ENCODE data around the gene NDUFB7. TPM values are rescaled to one million over a fixed set of nuclear protein-coding genes. Genes with fewer than 3 reads are reported as not detected.
A peak's percentile ranks its signal among the peaks of the same experiment; 100 is the strongest.

NDUFB7 gene
- total and polyA plus RNA-seq, 4 donors = 105 to 415 (median 300) TPM

GRCh38 chr19:14533450-14533849 lies 38.4 kb downstream of the NDUFB7 start:
- Histone ChIP-seq H3K27me3 (ENCODE audit: control insufficient read depth in 3 of 3, insufficient read depth in 3 of 3, low read length in 2 of 3) (no peaks in the 10 kb centered on the region), H3K4me1 (ENCODE audit: control insufficient read depth in 5 of 5, insufficient read depth in 5 of 5, low read length in 5 of 5) (peaks cover 0 to 13% (median 4%) of the 10 kb centered on the region in 5 donors), H3K36me3 (ENCODE audit: control insufficient read depth in 4 of 4, insufficient read depth in 4 of 4, low read length in 4 of 4) (peaks cover 0 to 6% (median 0%) of the 10 kb centered on the region in 4 donors), H3K9me3 (ENCODE audit: control insufficient read depth in 4 of 4, insufficient read depth in 3 of 4, low read length in 3 of 4) (no peaks in the 10 kb centered on the region), H3K4me3 (no peak overlapping the region), H3K27ac (ENCODE audit: low read depth in 1 of 2, low read length in 1 of 2) (no peak overlapping the region), H3K9ac (ENCODE audit: insufficient read depth in 1 of 2, low read length in 2 of 2) (no peak overlapping the region)
- TF ChIP-seq, protein P1, sequence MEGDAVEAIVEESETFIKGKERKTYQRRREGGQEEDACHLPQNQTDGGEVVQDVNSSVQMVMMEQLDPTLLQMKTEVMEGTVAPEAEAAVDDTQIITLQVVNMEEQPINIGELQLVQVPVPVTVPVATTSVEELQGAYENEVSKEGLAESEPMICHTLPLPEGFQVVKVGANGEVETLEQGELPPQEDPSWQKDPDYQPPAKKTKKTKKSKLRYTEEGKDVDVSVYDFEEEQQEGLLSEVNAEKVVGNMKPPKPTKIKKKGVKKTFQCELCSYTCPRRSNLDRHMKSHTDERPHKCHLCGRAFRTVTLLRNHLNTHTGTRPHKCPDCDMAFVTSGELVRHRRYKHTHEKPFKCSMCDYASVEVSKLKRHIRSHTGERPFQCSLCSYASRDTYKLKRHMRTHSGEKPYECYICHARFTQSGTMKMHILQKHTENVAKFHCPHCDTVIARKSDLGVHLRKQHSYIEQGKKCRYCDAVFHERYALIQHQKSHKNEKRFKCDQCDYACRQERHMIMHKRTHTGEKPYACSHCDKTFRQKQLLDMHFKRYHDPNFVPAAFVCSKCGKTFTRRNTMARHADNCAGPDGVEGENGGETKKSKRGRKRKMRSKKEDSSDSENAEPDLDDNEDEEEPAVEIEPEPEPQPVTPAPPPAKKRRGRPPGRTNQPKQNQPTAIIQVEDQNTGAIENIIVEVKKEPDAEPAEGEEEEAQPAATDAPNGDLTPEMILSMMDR (IDR thresholded peaks at IDR 0.05; ENCODE audit: control extremely low read depth, extremely low read depth) = no peak
- DNase-seq (no peak), ATAC-seq (ENCODE audit: insufficient read depth, low FRiP score) (no peak)
- WGBS, 2 donors = 89 to 92% methylated on average over 5 of the region's 5 CpGs

DNA sequence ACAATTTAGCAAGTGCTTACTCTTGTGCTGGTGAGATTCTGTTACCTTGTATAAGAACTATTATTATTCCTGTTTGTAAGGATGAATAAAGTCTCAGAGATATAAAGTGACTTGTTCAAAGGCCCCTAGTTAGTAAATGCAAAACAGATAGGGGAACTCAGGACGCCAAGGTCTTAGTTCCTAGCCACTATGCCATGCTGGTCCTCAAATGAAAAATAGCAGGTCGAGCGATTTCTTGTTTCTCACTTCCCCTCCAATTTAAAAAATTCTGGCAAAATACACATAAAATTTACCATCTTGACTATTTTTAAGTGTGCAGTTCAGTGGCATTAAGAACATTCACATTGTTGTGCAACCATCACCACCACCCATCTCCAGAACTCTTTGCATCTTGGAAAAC lies 41.4 kb downstream of the NDUFB7 start:
- peaks cover 0 to 13% (median 0%) of the 10 kb centered on the region in 5 donors for H3K4me1 ChIP-seq (ENCODE audit: control insufficient read depth in 5 of 5, insufficient read depth in 5 of 5, low read length in 5 of 5)
- TF ChIP-seq, protein P1 (IDR thresholded peaks at IDR 0.05; ENCODE audit: control extremely low read depth, extremely low read depth) = no peak
- H3K27me3 ChIP-seq (ENCODE audit: control insufficient read depth in 3 of 3, insufficient read depth in 3 of 3, low read length in 2 of 3) = no peaks in the 10 kb centered on the region
- no peak overlapping the region for H3K4me3 ChIP-seq
- DNase-seq (no peak), ATAC-seq (ENCODE audit: insufficient read depth, low FRiP score) (no peak)
- 51 to 52% methylated on average over 3 of the region's 3 CpGs for WGBS, 2 donors
- peaks cover 0 to 6% (median 0%) of the 10 kb centered on the region in 4 donors for H3K36me3 ChIP-seq (ENCODE audit: control insufficient read depth in 4 of 4, insufficient read depth in 4 of 4, low read length in 4 of 4)
- peak overlapping the region in 1 of 2 donors; percentile 97 for H3K9ac ChIP-seq (ENCODE audit: insufficient read depth in 1 of 2, low read length in 2 of 2)
- H3K9me3 ChIP-seq (ENCODE audit: control insufficient read depth in 4 of 4, insufficient read depth in 3 of 4, low read length in 3 of 4) = no peaks in the 10 kb centered on the region
- H3K27ac ChIP-seq (ENCODE audit: low read depth in 1 of 2, low read length in 1 of 2) = no peak overlapping the region

DNA sequence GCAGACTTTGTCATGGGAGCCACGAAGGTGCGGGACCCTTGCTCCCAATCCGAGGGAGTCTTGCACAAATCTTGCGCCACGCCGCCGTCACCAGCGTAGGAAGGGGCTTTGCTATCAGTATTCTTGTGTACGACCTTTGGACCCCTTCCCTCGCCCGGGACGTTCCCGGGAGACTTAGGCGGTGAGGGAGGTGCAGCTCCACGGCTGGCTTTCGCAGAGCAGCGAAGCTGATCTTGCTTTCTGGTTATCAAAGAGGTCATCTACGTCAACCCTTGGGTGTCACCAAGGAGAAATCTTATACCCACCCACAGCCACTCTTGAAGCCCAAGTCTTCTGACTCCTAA lies 41.9 kb downstream of the NDUFB7 start:
- Histone ChIP-seq H3K27ac (ENCODE audit: low read depth in 1 of 2, low read length in 1 of 2) (peak overlapping the region; percentile 76 to 96), H3K9me3 (ENCODE audit: control insufficient read depth in 4 of 4, insufficient read depth in 3 of 4, low read length in 3 of 4) (no peaks in the 10 kb centered on the region), H3K4me3 (peak overlapping the region; percentile 60), H3K27me3 (ENCODE audit: control insufficient read depth in 3 of 3, insufficient read depth in 3 of 3, low read length in 2 of 3) (no peaks in the 10 kb centered on the region), H3K36me3 (ENCODE audit: control insufficient read depth in 4 of 4, insufficient read depth in 4 of 4, low read length in 4 of 4) (peaks cover 0 to 6% (median 0%) of the 10 kb centered on the region in 4 donors), H3K9ac (ENCODE audit: insufficient read depth in 1 of 2, low read length in 2 of 2) (peak overlapping the region; percentile 56 to 97), H3K4me1 (ENCODE audit: control insufficient read depth in 5 of 5, insufficient read depth in 5 of 5, low read length in 5 of 5) (peaks cover 0 to 13% (median 0%) of the 10 kb centered on the region in 5 donors)
- no peak for ATAC-seq (ENCODE audit: insufficient read depth, low FRiP score)
- no peak for DNase-seq
- 0% methylated on average over 18 of the region's 18 CpGs for WGBS, 2 donors
- TF ChIP-seq, protein P1 (IDR thresholded peaks at IDR 0.05; ENCODE audit: control extremely low read depth, extremely low read depth) = no peak
